WTC11 (cell line): ENCODE results near the gene BLM.

Experiments
- CREB1 ChIP-seq: sonication (generic); formaldehyde crosslinking; IDR thresholded peaks from 2 replicates; pipeline ENCODE4 v1.8.0; 2023; ENCODE audit warnings: mild to moderate bottlenecking, missing genetic modification reagents
- TEAD4 ChIP-seq: sonication (generic); formaldehyde crosslinking; IDR thresholded peaks from 2 replicates; pipeline ENCODE4 v1.8.0; 2022; ENCODE audit warnings: mild to moderate bottlenecking, missing genetic modification reagents

- no peak for TF ChIP-seq TEAD4 (CRISPR knock-in tag)
- no peak for TF ChIP-seq CREB1 (CRISPR knock-in tag)
Observed at GRCh38 chr15:90729261-90729660, 12.1 kb downstream of the BLM start.
